ENCODE measurements around the gene NRP2.

The NRP2 gene

DNA sequence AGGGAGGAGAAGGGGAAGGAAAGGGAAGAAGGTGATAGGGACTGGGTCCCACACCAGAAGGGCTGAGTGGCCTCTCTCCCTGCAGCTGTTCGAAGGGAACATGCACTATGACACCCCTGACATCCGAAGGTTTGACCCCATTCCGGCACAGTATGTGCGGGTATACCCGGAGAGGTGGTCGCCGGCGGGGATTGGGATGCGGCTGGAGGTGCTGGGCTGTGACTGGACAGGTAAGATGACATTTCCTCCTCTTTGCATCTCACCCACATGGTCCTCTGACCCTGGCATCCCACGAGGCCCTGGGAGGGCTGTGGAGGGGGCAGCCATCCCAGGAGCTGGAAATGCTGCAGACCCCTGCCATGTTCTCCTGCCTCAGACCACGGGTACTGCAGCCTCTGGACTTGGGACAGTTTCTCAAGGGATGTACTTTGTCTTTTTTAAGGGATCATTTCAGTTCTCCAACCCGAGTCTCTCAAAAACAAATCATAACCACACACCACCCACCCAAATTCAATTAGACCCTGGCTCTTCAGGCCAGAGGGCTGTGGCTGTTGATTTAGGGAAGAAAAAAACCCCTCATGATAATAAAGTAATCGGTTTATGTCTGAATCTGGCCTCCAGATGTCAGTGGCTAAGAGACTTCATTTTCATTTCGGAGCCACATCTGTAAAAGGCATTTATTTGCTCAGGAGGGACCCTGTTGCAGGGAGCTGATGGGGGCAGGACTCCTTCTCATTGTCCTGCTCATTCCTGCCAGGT, 63.5 kb downstream of the NRP2 start:
- no peak for TF ChIP-seq CREB1 (IDR thresholded peaks at IDR 0.05; ENCODE audit: low read depth)
- TF ChIP-seq EP300 (IDR thresholded peaks at IDR 0.05; ENCODE audit: borderline replicate concordance) = no peak
- TF ChIP-seq NFIC (IDR thresholded peaks at IDR 0.05) = no peak
- no peak for TF ChIP-seq TCF12 (IDR thresholded peaks at IDR 0.05; ENCODE audit: low read depth)
- no peak for TF ChIP-seq REST (IDR thresholded peaks at IDR 0.05; ENCODE audit: low read depth)
- no peak for TF ChIP-seq USF1 (IDR thresholded peaks at IDR 0.05)
- no peak for TF ChIP-seq RAD21 (IDR thresholded peaks at IDR 0.05; ENCODE audit: low read depth)
- no peak for TF ChIP-seq YY1 (IDR thresholded peaks at IDR 0.05; ENCODE audit: low read depth)
- no peak for TF ChIP-seq EGR1 (IDR thresholded peaks at IDR 0.05)
- TF ChIP-seq MAX (IDR thresholded peaks at IDR 0.05) = no peak
- no peak for TF ChIP-seq ZBTB7A (IDR thresholded peaks at IDR 0.05; ENCODE audit: low read depth)
- no peak for TF ChIP-seq TAF1 (IDR thresholded peaks at IDR 0.05; ENCODE audit: low read depth)
- TF ChIP-seq TEAD4 (IDR thresholded peaks at IDR 0.05) = no peak
- TF ChIP-seq CEBPB (IDR thresholded peaks at IDR 0.05) = no peak
- TF ChIP-seq FOXM1 (IDR thresholded peaks at IDR 0.05; ENCODE audit: borderline replicate concordance, low read depth) = no peak

GRCh38 chr2:205746420-205746785, 64.1 kb downstream of the NRP2 start:
- TF ChIP-seq EP300 (IDR thresholded peaks at IDR 0.05; ENCODE audit: borderline replicate concordance) = peak; percentile 14; the same call in 1 of the 2 replicates
- TF ChIP-seq TEAD4 (IDR thresholded peaks at IDR 0.05) = no peak

GRCh38 chr2:205747829-205748386, 65.6 kb downstream of the NRP2 start:
- TF ChIP-seq MAX (IDR thresholded peaks at IDR 0.05) (no peak), FOXM1 (IDR thresholded peaks at IDR 0.05; ENCODE audit: borderline replicate concordance, low read depth) (no peak), TCF12 (IDR thresholded peaks at IDR 0.05; ENCODE audit: low read depth) (no peak), TEAD4 (IDR thresholded peaks at IDR 0.05) (no peak), YY1 (IDR thresholded peaks at IDR 0.05; ENCODE audit: low read depth) (no peak)

DNA sequence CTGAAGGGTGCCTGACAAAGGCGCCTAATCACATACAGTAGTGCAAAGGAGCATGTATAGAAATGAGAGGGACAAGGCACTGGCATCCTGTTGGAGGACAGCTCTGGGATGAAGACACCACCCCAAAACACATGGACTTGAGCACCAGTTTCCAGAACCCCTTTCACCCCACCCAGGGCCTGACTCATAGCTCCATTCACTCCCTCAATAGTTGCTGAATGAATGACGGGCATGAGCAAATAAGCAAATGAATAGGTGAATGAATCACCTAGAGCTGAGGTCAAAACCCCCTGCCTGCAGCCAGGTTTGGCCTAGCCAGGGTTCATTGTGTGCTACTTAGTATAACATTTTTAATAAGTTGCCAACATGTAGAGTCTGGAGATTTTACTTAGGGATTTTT, 66.3 kb downstream of the NRP2 start:
- TF ChIP-seq CEBPB (IDR thresholded peaks at IDR 0.05) = no peak
- no peak for TF ChIP-seq FOXM1 (IDR thresholded peaks at IDR 0.05; ENCODE audit: borderline replicate concordance, low read depth)
- TF ChIP-seq EP300 (IDR thresholded peaks at IDR 0.05; ENCODE audit: borderline replicate concordance) = peak; percentile 65; the same call in 1 of the 2 replicates
- TF ChIP-seq TCF12 (IDR thresholded peaks at IDR 0.05; ENCODE audit: low read depth) = peak; percentile 53; the same call in 1 of the 2 replicates
- TF ChIP-seq TEAD4 (IDR thresholded peaks at IDR 0.05) = peak; percentile 45; the same call in 1 of the 2 replicates
- TF ChIP-seq TAF1 (IDR thresholded peaks at IDR 0.05; ENCODE audit: low read depth) = no peak

DNA sequence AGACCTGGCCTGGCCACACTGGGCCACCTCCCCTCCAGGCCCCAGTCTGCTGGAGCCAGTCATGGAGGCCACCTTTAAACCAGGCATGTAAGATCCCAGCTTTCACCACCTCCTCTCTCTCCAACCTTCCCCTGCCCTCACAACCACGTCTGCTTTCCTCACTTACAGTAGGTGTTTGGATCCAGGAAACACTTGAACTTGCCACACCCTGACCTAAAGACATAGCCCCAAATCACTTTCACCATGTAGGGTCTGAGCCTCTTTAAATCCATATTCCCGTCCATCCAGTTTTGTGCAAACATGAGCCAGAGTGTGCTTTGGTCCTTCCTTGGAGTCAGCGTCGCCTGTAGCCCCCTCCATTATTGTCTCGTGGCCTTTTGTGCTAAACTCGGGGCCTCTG, 66.8 kb downstream of the NRP2 start:
- TF ChIP-seq CREB1 (IDR thresholded peaks at IDR 0.05; ENCODE audit: low read depth) = no peak
- TF ChIP-seq RAD21 (IDR thresholded peaks at IDR 0.05; ENCODE audit: low read depth) = no peak
- no peak for TF ChIP-seq REST (IDR thresholded peaks at IDR 0.05; ENCODE audit: low read depth)
- TF ChIP-seq TAF1 (IDR thresholded peaks at IDR 0.05; ENCODE audit: low read depth) = no peak
- TF ChIP-seq EP300 (IDR thresholded peaks at IDR 0.05; ENCODE audit: borderline replicate concordance) = no peak
- TF ChIP-seq TCF12 (IDR thresholded peaks at IDR 0.05; ENCODE audit: low read depth) = no peak
- TF ChIP-seq TEAD4 (IDR thresholded peaks at IDR 0.05) = no peak
- TF ChIP-seq EGR1 (IDR thresholded peaks at IDR 0.05) = no peak
- no peak for TF ChIP-seq ZBTB7A (IDR thresholded peaks at IDR 0.05; ENCODE audit: low read depth)
- no peak for TF ChIP-seq YY1 (IDR thresholded peaks at IDR 0.05; ENCODE audit: low read depth)
- TF ChIP-seq CEBPB (IDR thresholded peaks at IDR 0.05) = no peak
- TF ChIP-seq NFIC (IDR thresholded peaks at IDR 0.05) = no peak
- TF ChIP-seq USF1 (IDR thresholded peaks at IDR 0.05) = no peak

- TF ChIP-seq FOXM1 (IDR thresholded peaks at IDR 0.05; ENCODE audit: borderline replicate concordance, low read depth) = no peak
- TF ChIP-seq USF1 (IDR thresholded peaks at IDR 0.05) = no peak
- no peak for TF ChIP-seq EP300 (IDR thresholded peaks at IDR 0.05; ENCODE audit: borderline replicate concordance)
- no peak for TF ChIP-seq MAX (IDR thresholded peaks at IDR 0.05)
- no peak for TF ChIP-seq ZBTB7A (IDR thresholded peaks at IDR 0.05; ENCODE audit: low read depth)
- no peak for TF ChIP-seq REST (IDR thresholded peaks at IDR 0.05; ENCODE audit: low read depth)
- TF ChIP-seq TCF12 (IDR thresholded peaks at IDR 0.05; ENCODE audit: low read depth) = no peak
- no peak for TF ChIP-seq TAF1 (IDR thresholded peaks at IDR 0.05; ENCODE audit: low read depth)
- no peak for TF ChIP-seq RAD21 (IDR thresholded peaks at IDR 0.05; ENCODE audit: low read depth)
- TF ChIP-seq EGR1 (IDR thresholded peaks at IDR 0.05) = no peak
- TF ChIP-seq TEAD4 (IDR thresholded peaks at IDR 0.05) = no peak
- no peak for TF ChIP-seq YY1 (IDR thresholded peaks at IDR 0.05; ENCODE audit: low read depth)
- TF ChIP-seq CREB1 (IDR thresholded peaks at IDR 0.05; ENCODE audit: low read depth) = no peak
These were observed 68.5 kb downstream of the NRP2 start for GRCh38 chr2:205750797-205751196.
